Coronary artery (tissue), 2 donors: ENCODE results near the gene ALDH2.
A peak's percentile ranks its signal among the peaks of the same experiment; 100 is the strongest.

ENCODE experiments used
- DNase-seq: peaks from one replicate; pipeline ENCODE4 v3.0.0-alpha.2; 2017; ENCODE audit warnings: low spot score
- H3K27ac ChIP-seq, 2 donors: fragments of 200-600 bp; sonication (generic); one replicate each; pipeline ENCODE4 v1.5.1; 2016 to 2019
- H3K4me3 ChIP-seq: fragments of 200-600 bp; sonication (generic); 2 replicates; pipeline ENCODE4 v1.5.1; 2016; ENCODE audit warnings: mild to moderate bottlenecking, moderate library complexity
- CTCF ChIP-seq: fragments of 200-600 bp; sonication (generic); IDR thresholded peaks from one replicate; pipeline ENCODE4 v1.5.1; 2019; ENCODE audit warnings: antibody characterized with exemption

ALDH2 gene

GRCh38 chr12:111773801-111774551 lies 7.2 kb downstream of the ALDH2 start:
- DNase-seq, result peak; percentile 82
- H3K4me3 ChIP-seq, result peak overlapping the region; percentile 54
- no peak for TF ChIP-seq CTCF
- peak overlapping the region; percentile 82 to 88 for H3K27ac ChIP-seq

- TF ChIP-seq CTCF, result no peak
- peak overlapping the region; percentile 54 for H3K4me3 ChIP-seq
- peak overlapping the region; percentile 82 to 88 for H3K27ac ChIP-seq
- DNase-seq, result peak; percentile 86
Observed at GRCh38 chr12:111775205-111776193, 8.8 kb downstream of the ALDH2 start.

- no peak for DNase-seq
- Histone ChIP-seq H3K27ac (peak overlapping the region in 1 of 2 donors; percentile 76), H3K4me3 (no peak overlapping the region)
- no peak for TF ChIP-seq CTCF
Observed at GRCh38 chr12:111776836-111777344, 10.2 kb downstream of the ALDH2 start.

- H3K4me3 ChIP-seq, result no peak overlapping the region
- H3K27ac ChIP-seq, result peak overlapping the region in 1 of 2 donors; percentile 76
- DNase-seq, result no peak
- no peak for TF ChIP-seq CTCF
Observed at GRCh38 chr12:111777345-111778045, 10.8 kb downstream of the ALDH2 start.

GRCh38 chr12:111780166-111780565 lies 13.4 kb downstream of the ALDH2 start:
- TF ChIP-seq CTCF, result no peak
- no peak for DNase-seq
- no peak overlapping the region for H3K4me3 ChIP-seq
- no peak overlapping the region for H3K27ac ChIP-seq

GRCh38 chr12:111780615-111781014 lies 13.9 kb downstream of the ALDH2 start:
- no peak overlapping the region for H3K4me3 ChIP-seq
- H3K27ac ChIP-seq, result no peak overlapping the region
- no peak for DNase-seq
- no peak for TF ChIP-seq CTCF
